GM12892 (cell line): ENCODE results near the gene RAD51.

Experiments
- POLR2A ChIP-seq: IDR thresholded peaks from 2 replicates; pipeline ENCODE4 v1.6.1; 2011; ENCODE audit warnings: low read depth, low read length, control low read depth
- POLR2AphosphoS5 ChIP-seq: IDR thresholded peaks from 2 replicates; pipeline ENCODE4 v1.6.1; 2011; ENCODE audit warnings: low read depth, low read length, control low read depth
- TAF1 ChIP-seq: IDR thresholded peaks from 2 replicates; pipeline ENCODE4 v1.6.1; 2011; ENCODE audit warnings: low read depth, mild to moderate bottlenecking, control low read depth, low read length, borderline replicate concordance

GRCh38 chr15:40766194-40766815, 71.3 kb downstream of the RAD51 start:
- no peak for TF ChIP-seq POLR2A
- TF ChIP-seq POLR2AphosphoS5, result no peak
- no peak for TF ChIP-seq TAF1
